Ectodermal cell (in vitro differentiated cells): ENCODE data around the gene CEBPA.
"Not testable (repeated sequence)": the region's sequence is repeated elsewhere in the genome, so short reads cannot be mapped to it uniquely, and the experiment has no call there.

Experiments
- H3K27ac ChIP-seq: 2 replicates; pipeline ENCODE4 v1.7.0; 2013; ENCODE audit warnings: mild to moderate bottlenecking, low read depth, low read length; ENCODE audit not compliant: insufficient read depth, poor library complexity, severe bottlenecking
- H3K27me3 ChIP-seq: 2 replicates; pipeline ENCODE4 v1.7.0; 2013; ENCODE audit warnings: mild to moderate bottlenecking, low read length; ENCODE audit not compliant: insufficient read depth, control insufficient read depth, poor library complexity, severe bottlenecking
- H3K36me3 ChIP-seq: one replicate; pipeline ENCODE4 v1.7.0; 2013; ENCODE audit warnings: low read length; ENCODE audit not compliant: control insufficient read depth, insufficient read depth
- H3K4me1 ChIP-seq: one replicate; pipeline ENCODE4 v1.7.0; 2013; ENCODE audit warnings: low read length; ENCODE audit not compliant: control insufficient read depth, insufficient read depth
- H3K4me3 ChIP-seq: 2 replicates; pipeline ENCODE4 v1.7.0; 2013; ENCODE audit warnings: low read depth, low read length, control low read depth; ENCODE audit not compliant: insufficient read depth
- H3K9me3 ChIP-seq: 2 replicates; pipeline ENCODE4 v1.7.0; 2013; ENCODE audit warnings: mild to moderate bottlenecking, low read length, moderate library complexity; ENCODE audit not compliant: control insufficient read depth
- WGBS, 2 experiments: methylation state at CpG; one replicate each; pipeline ENCODE4 v1.1.7; 2013; ENCODE audit warnings: missing lambda C conversion rate in 2 of 2; 5-methylcytosine and 5-hydroxymethylcytosine counted together

Gene CEBPA

DNA sequence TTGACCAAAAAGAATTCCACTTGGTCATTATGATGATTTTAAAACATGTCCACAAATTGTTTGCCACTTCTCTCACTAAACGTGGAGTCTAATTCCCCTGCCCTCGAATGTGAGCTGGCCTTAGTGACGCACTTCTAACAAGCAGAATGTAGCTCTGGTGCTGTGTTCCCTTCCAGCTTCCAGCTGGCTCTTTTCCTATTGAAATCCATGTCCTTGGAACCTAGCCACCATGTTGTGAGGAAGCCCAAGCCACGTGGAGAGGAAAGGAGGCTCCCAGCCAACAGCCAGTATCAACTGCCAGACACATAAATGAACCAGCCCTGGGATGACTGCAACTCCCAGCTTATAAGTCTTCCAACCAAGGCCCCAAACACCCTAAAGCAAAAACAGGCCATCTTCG is 23.6 kb upstream of the CEBPA start:
- no peaks in the 10 kb centered on the region for H3K9me3 ChIP-seq
- H3K27ac ChIP-seq = no peak overlapping the region
- no peak overlapping the region for H3K4me3 ChIP-seq
- 89% methylated on average over 5 of the region's 5 CpGs for WGBS, 2 experiments
- no peaks in the 10 kb centered on the region for H3K4me1 ChIP-seq
- H3K27me3 ChIP-seq = no peaks in the 10 kb centered on the region
- no peaks in the 10 kb centered on the region for H3K36me3 ChIP-seq

DNA sequence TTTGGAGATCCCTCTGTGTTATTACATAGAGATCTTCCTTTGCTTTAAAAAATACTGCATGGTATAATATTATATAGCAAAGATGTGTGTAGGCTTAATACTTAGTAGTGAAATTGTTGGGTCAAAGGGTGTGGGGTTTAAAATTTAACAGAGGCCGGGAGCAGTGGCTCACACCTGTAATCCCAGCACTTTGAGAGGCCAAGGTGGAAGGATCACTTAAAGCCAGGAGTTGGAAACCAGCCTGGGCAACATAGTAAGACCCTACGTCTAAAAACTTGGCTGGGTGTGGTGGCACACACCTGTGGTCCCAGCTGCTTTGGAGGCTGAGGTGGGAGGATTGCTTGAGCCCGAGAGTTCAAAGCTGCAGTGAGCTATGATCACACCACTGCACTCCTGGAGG is 22.3 kb upstream of the CEBPA start:
- Histone ChIP-seq H3K27ac (no peak overlapping the region), H3K36me3 (no peaks in the 10 kb centered on the region), H3K4me3 (no peak overlapping the region), H3K4me1 (no peaks in the 10 kb centered on the region), H3K27me3 (no peaks in the 10 kb centered on the region), H3K9me3 (no peaks in the 10 kb centered on the region)
- WGBS, 2 experiments = 85 to 90% methylated on average over 3 of the region's 3 CpGs

DNA sequence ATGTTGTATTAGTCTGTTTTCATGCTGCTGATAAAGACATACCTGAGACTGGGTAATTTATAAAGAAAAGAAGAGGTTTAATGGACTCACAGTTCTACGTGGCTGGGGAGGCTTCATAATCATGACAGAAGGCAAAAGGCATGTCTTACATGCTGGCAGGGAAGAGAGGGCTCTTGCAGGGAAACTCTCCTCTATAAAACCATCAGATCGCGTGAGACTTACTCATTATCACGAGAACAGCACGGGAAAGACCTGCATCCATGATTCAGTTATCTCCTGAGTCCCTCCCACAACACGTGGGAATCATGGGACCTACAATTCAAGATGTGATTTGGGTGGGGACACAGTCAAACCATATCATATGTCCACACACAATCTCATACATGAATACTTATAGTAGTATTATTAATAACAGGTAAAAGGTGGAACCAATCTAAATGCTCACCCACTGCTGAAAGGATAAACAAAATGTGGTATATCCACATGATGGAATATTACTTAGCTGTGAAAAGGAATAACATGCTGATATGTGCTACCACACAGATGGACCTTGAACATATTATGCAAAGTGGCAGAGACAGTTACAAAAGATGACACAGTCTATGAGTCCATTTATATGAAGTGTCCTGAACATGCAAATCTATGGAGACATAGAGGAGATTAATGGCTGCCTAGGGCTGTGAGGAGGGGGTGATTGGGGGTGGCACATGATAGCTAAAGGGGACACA is 20.9 kb upstream of the CEBPA start:
- no peaks in the 10 kb centered on the region for H3K36me3 ChIP-seq
- H3K4me3 ChIP-seq = no peak overlapping the region
- H3K27ac ChIP-seq = no peak overlapping the region
- WGBS, 2 experiments = 80 to 88% methylated on average over 6 of the region's 6 CpGs
- no peaks in the 10 kb centered on the region for H3K27me3 ChIP-seq
- H3K9me3 ChIP-seq = no peaks in the 10 kb centered on the region
- no peaks in the 10 kb centered on the region for H3K4me1 ChIP-seq

DNA sequence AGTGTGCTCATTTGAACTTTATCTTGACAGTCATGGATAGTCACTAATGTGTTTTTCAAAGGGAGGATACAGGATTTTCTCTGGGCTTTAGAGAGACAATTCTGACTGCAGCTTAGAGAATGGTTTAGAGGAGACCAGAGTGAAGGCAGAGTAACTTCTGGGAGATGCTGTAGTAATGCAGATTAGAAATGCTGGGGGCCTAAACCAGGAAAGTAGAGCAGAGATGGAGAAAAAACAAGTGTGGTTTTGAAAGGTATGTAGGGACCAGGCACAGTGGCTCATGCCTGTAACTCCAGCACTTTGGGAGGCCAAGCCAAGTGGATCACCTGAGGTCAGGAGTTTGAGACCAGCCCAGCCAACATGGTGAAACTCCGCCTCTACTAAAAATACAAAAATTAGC is 18.3 kb upstream of the CEBPA start:
- WGBS, 2 experiments = 81 to 92% methylated on average over 1 of the region's 1 CpG
- Histone ChIP-seq H3K27me3 (no peaks in the 10 kb centered on the region), H3K4me1 (no peaks in the 10 kb centered on the region), H3K36me3 (no peaks in the 10 kb centered on the region), H3K27ac (no peak overlapping the region), H3K4me3 (no peak overlapping the region), H3K9me3 (no peaks in the 10 kb centered on the region)

DNA sequence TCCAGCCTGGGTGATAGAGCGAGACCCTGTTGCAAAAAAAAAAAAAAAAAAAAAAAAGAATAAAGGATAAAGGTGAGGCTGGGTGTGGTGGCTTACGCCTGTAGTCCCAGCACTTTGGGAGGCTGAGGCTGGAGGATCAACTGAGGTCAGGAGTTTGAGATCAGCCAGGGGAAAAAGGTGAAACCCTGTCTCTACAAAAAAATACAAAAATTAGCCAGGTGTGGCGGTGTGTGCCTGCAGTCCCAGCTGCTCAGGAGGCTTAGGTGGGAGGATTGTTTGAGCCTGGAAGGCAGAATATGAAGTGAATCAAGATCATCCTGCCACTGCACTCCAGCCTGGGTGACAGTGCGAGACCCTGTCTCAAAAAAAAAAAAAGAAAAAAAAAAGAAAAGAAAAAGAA is 15.7 kb upstream of the CEBPA start:
- H3K4me3 ChIP-seq, H3K4me1 ChIP-seq, H3K27me3 ChIP-seq, H3K27ac ChIP-seq, H3K36me3 ChIP-seq, H3K9me3 ChIP-seq: not testable (repeated sequence)
- 85 to 97% methylated on average over 4 of the region's 4 CpGs for WGBS, 2 experiments

DNA sequence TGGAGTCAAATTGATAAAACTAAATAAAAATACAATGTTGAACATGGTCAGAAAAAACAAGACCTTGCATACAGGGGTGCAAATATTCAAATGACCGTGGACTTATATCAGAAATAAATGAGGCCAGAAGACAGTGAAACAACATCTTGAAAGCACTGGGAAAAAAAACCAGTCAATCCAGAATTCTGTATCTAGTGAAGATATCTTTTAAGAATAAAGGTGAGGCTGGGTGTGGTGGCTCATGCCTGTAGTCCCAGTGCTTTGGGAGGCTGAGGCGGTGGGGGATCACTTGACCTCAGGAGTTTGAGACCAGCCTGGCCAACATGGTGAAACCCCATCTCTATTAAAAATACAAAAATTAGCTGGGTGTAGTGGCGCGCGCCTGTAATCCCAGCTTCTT is 15.2 kb upstream of the CEBPA start:
- Histone ChIP-seq H3K27ac (no peak overlapping the region), H3K9me3 (no peaks in the 10 kb centered on the region), H3K4me1 (no peaks in the 10 kb centered on the region), H3K36me3 (no peaks in the 10 kb centered on the region), H3K4me3 (no peak overlapping the region), H3K27me3 (no peaks in the 10 kb centered on the region)
- WGBS, 2 experiments = 90 to 96% methylated on average over 5 of the region's 5 CpGs

DNA sequence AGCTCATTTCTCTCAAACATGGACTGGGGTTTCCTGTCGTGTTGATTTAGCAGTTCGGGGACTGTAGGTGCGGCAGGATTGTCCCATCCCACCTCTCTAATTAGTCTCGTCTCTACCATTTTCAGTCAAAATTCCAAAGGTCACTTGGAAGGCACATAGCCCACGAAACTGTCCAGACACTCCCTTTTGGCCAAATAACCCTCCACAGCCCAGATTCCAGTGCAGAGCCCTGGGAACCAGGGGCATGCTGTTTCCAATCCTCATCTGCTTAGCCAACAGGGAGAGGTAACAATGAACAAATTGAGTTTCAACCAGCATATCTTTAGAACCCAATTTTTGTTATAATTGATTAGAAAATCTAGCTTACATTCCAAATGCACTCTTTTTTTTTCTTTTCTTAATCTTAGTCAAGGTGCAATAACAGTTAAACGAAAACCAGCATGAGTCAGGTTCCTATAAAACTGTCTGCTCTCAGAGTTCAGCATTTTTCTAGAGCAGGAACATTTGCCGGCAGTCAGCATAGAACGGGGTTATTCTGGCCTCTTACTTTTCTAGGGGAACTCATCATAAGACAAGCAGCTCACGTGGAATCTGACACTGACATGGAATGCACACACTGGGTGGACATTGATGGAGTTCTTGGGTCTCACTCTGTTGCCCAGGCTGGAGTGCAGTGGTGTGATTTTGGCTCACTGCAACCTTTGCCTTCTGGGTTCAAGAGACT is 14.4 kb upstream of the CEBPA start:
- Histone ChIP-seq H3K36me3 (no peaks in the 10 kb centered on the region), H3K9me3 (no peaks in the 10 kb centered on the region), H3K27ac (no peak overlapping the region), H3K4me3 (no peak overlapping the region), H3K27me3 (no peaks in the 10 kb centered on the region), H3K4me1 (no peaks in the 10 kb centered on the region)
- 88 to 92% methylated on average over 9 of the region's 9 CpGs for WGBS, 2 experiments

DNA sequence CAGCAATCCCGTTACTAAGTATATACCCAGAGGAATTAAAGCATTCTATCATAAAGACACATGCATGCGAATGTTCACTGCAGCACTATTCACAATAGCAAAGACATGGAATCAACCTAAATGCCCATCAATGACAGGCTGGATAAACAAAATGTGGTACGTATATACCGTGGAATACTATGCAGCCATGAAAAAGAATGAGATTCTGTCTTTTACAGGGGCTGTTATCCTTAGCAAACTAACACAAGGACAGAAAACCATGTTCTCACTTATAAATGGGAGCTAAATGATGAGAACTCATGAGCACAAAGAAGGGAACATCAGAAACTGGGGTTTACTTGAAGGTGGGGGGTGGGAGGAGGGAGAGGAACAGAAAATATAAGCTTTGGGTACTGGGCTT is 10.5 kb upstream of the CEBPA start:
- not testable (repeated sequence) for H3K9me3 ChIP-seq, H3K27ac ChIP-seq, H3K4me1 ChIP-seq, H3K36me3 ChIP-seq, H3K27me3 ChIP-seq, H3K4me3 ChIP-seq
- WGBS, 2 experiments = 95 to 97% methylated on average over 4 of the region's 4 CpGs

DNA sequence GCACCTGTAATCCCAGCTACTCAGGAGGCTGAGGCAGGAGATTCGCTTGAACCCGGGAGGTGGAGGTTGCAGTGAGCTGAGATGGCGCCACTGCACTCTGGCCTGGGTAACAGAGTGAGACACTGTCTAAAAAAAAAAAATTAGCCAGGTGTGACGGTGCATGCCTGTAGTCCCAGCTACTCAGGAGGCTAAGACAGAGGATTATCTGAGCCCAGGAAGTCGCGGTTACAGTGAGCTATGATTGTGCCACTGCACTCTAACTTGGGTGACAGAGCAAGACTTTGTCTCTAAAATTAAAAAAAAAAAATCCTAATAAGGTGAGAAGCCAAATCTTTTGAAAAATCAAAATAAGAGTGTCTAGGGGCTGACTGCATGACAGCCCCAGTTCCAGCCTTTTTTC is 9.7 kb upstream of the CEBPA start:
- H3K27ac ChIP-seq = no peak overlapping the region
- no peaks in the 10 kb centered on the region for H3K27me3 ChIP-seq
- H3K9me3 ChIP-seq = no peaks in the 10 kb centered on the region
- H3K4me1 ChIP-seq = no peaks in the 10 kb centered on the region
- 90 to 91% methylated on average over 6 of the region's 6 CpGs for WGBS, 2 experiments
- no peaks in the 10 kb centered on the region for H3K36me3 ChIP-seq
- no peak overlapping the region for H3K4me3 ChIP-seq

DNA sequence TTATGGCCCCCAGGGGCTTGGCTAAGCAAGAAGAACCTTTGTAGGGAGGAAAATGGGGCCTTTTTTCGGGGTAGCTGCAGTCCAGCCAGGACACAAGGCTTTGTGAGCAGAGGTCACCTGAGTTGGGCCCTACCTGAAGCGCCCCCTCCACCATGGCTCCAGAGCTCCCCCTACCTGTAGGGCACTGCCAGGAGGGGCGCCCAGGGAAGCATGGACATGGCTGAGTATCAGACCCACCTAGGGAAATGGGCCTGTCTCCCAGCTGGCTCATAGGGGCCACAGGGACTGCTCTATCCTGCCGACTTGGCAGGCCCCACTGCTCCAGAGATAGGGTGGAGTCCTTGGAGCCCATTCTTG is 9.0 kb upstream of the CEBPA start:
- H3K9me3 ChIP-seq = no peaks in the 10 kb centered on the region
- 95 to 97% methylated on average over 4 of the region's 4 CpGs for WGBS, 2 experiments
- H3K4me1 ChIP-seq = no peaks in the 10 kb centered on the region
- H3K36me3 ChIP-seq = no peaks in the 10 kb centered on the region
- H3K27me3 ChIP-seq = no peaks in the 10 kb centered on the region
- no peak overlapping the region for H3K4me3 ChIP-seq
- no peak overlapping the region for H3K27ac ChIP-seq
